Islet precursor cell (in vitro differentiated cells): ENCODE results near the gene TSR1.

Source experiments
- DNase-seq: peaks from one replicate; pipeline ENCODE4 v3.0.0-alpha.2; 2018

TSR1 gene

GRCh38 chr17:2336215-2336851 is at the start of gene TSR1:
Gene TSR1, minus strand, starts transcription at chr17:2336457. Its CDS starts 30 bp downstream, at chr17:2336427.
- DNase-seq: peak; percentile 98

GRCh38 chr17:2385240-2386210 is 49.3 kb upstream of the TSR1 start:
- DNase-seq: peak; percentile 82

- no peak for DNase-seq
These were observed 48.3 kb upstream of the TSR1 start for GRCh38 chr17:2384439-2385127.

- no peak for DNase-seq
These were observed 47.4 kb upstream of the TSR1 start for GRCh38 chr17:2383628-2384167.

- no peak for DNase-seq
These were observed 44.8 kb upstream of the TSR1 start for GRCh38 chr17:2380950-2381649.

- peak; percentile 98 for DNase-seq
These were observed 44.1 kb upstream of the TSR1 start for GRCh38 chr17:2380226-2380922.

GRCh38 chr17:2379489-2380225 is 43.4 kb upstream of the TSR1 start:
- DNase-seq: no peak

- no peak for DNase-seq
These were observed 42.6 kb upstream of the TSR1 start for GRCh38 chr17:2378905-2379304.

GRCh38 chr17:2377659-2378058 is 41.4 kb upstream of the TSR1 start:
- no peak for DNase-seq

GRCh38 chr17:2376107-2376506 is 39.9 kb upstream of the TSR1 start:
- DNase-seq: no peak

- DNase-seq: peak; percentile 74
These were observed 39.1 kb upstream of the TSR1 start for GRCh38 chr17:2375406-2375805.

- peak; percentile 87 for DNase-seq
These were observed 38.5 kb upstream of the TSR1 start for GRCh38 chr17:2374549-2375285.

GRCh38 chr17:2373179-2373578 is 36.9 kb upstream of the TSR1 start:
- no peak for DNase-seq

GRCh38 chr17:2372681-2373080 is 36.4 kb upstream of the TSR1 start:
- DNase-seq: no peak

- DNase-seq: no peak
These were observed 35.9 kb upstream of the TSR1 start for GRCh38 chr17:2372180-2372579.

GRCh38 chr17:2371183-2372130 is 35.2 kb upstream of the TSR1 start:
- no peak for DNase-seq

- DNase-seq: no peak
These were observed 33.9 kb upstream of the TSR1 start for GRCh38 chr17:2370211-2370589.

- peak; percentile 88 for DNase-seq
These were observed 33.4 kb upstream of the TSR1 start for GRCh38 chr17:2369551-2370210.

- no peak for DNase-seq
These were observed 32.8 kb upstream of the TSR1 start for GRCh38 chr17:2369039-2369438.
